ENCODE results near the gene HINFP.

- no peak for TF ChIP-seq CTCF (IDR thresholded peaks at IDR 0.05)
- no peak for TF ChIP-seq POLR2A (IDR thresholded peaks at IDR 0.05)
- no peak for TF ChIP-seq POLR2AphosphoS5 (IDR thresholded peaks at IDR 0.05)
Measured at GRCh38 chr11:119115484-119116234, 5.7 kb upstream of the HINFP start.

Measured in prostate gland (tissue), 2 donors.